HepG2 (cell line): ENCODE measurements around the gene SARS2. TPM values are rescaled to one million over a fixed set of nuclear protein-coding genes. Genes with fewer than 3 reads are reported as not detected.

Experiments used
- BRD4 ChIP-seq: sonication (generic); formaldehyde crosslinking; IDR thresholded peaks from 2 replicates; pipeline ENCODE4 v1.4.0; 2020; ENCODE audit warnings: missing genetic modification reagents
- DPF2 ChIP-seq: sonication (generic); formaldehyde crosslinking; IDR thresholded peaks from 2 replicates; pipeline ENCODE4 v1.4.0; 2020; ENCODE audit warnings: mild to moderate bottlenecking, low read depth, missing genetic modification reagents, borderline replicate concordance
- JARID2 ChIP-seq: sonication (generic); formaldehyde crosslinking; IDR thresholded peaks from 2 replicates; pipeline ENCODE4 v1.8.1; 2023; ENCODE audit warnings: missing genetic modification reagents, inconsistent platforms; ENCODE audit not compliant: insufficient replicate concordance
- KMT2B ChIP-seq: IDR thresholded peaks from 2 replicates; pipeline ENCODE4 v1.6.1; 2016; ENCODE audit warnings: missing genetic modification reagents, missing compliant biosample characterization
- NR2F2 ChIP-seq: IDR thresholded peaks from 2 replicates; pipeline ENCODE4 v1.6.1; 2012; ENCODE audit warnings: low read depth, inconsistent platforms, borderline replicate concordance
- PITX1 ChIP-seq: sonication (generic); formaldehyde crosslinking; IDR thresholded peaks from 2 replicates; pipeline ENCODE4 v1.5.1; 2020; ENCODE audit warnings: mild to moderate bottlenecking, missing genetic modification reagents
- PTBP1 ChIP-seq: fragments of 200-400 bp; formaldehyde crosslinking; IDR thresholded peaks from 2 replicates; pipeline ENCODE4 v1.6.1; 2018; ENCODE audit warnings: low read length, low read depth; ENCODE audit not compliant: poor library complexity, severe bottlenecking
- RXRB ChIP-seq: IDR thresholded peaks from 2 replicates; pipeline ENCODE4 v1.6.1; 2016; ENCODE audit warnings: borderline replicate concordance, missing genetic modification reagents, missing compliant biosample characterization
- SIN3B ChIP-seq: fragments of 150-350 bp; IDR thresholded peaks from 2 replicates; pipeline ENCODE4 v1.6.1; 2014; ENCODE audit warnings: low read length
- SRF ChIP-seq: IDR thresholded peaks from 2 replicates; pipeline ENCODE4 v1.6.1; 2011; ENCODE audit warnings: mild to moderate bottlenecking, low read depth, low read length, moderate library complexity
- ZNF572 ChIP-seq: sonication (generic); formaldehyde crosslinking; IDR thresholded peaks from 2 replicates; pipeline ENCODE4 v1.5.1; 2020; ENCODE audit warnings: mild to moderate bottlenecking, missing genetic modification reagents
- ZNF792 ChIP-seq: IDR thresholded peaks from 2 replicates; pipeline ENCODE4 v1.6.1; 2016
- polyA plus RNA-seq, 8 experiments: library from polyadenylated mRNA; depleted of rRNA in 3 of 8; stranded (reverse) in 7 of 8; unstranded in 1 of 8; fragments of >200 nt; fragmentation: Illumina TruSeq in 4 of 8; extraction: Trizol in 4 of 8; gene quantifications; 2 replicates each; pipeline versions ENCODE4 v1.2.1 to v1.2.3, GENCODE V29; 2011 to 2016; ENCODE audit warnings: low read depth in 4 of 8, missing spikeins in 1 of 8, mixed read lengths in 1 of 8; ENCODE audit not compliant: insufficient read depth in 1 of 8
- total RNA-seq, 5 experiments: library from RNA; depleted of rRNA; stranded (reverse); fragments of >200 nt; fragmentation: Illumina TruSeq; extraction: Trizol; gene quantifications; 2 replicates each; pipeline ENCODE4 v1.2.3, GENCODE V29; 2016; ENCODE audit warnings: low read depth in 1 of 5
- TF ChIP-seq, protein P1 (sequence below): sonication (generic); formaldehyde crosslinking; IDR thresholded peaks from 2 replicates; pipeline ENCODE4 v1.4.0; 2020; ENCODE audit warnings: missing genetic modification reagents, borderline replicate concordance
- TF ChIP-seq, protein P2 (sequence below): sonication (generic); formaldehyde crosslinking; IDR thresholded peaks from 2 replicates; pipeline ENCODE4 v1.4.0; 2020; ENCODE audit warnings: mild to moderate bottlenecking, missing genetic modification reagents
- TF ChIP-seq, protein P3 (sequence below): sonication (generic); formaldehyde crosslinking; IDR thresholded peaks from 2 replicates; pipeline ENCODE4 v1.4.0; 2020; ENCODE audit warnings: missing genetic modification reagents
- TF ChIP-seq, protein P4 (sequence below): sonication (generic); formaldehyde crosslinking; conservative IDR thresholded peaks from 2 replicates; pipeline ENCODE4 v1.8.0; 2022; ENCODE audit warnings: mild to moderate bottlenecking, moderate library complexity, missing genetic modification reagents

The SARS2 gene
- total and polyA plus RNA-seq, 2 of the 13 experiments (the other 11 are each of a cell fraction or from before 2014, with no cell fraction given), result 40.0 to 48.6 TPM

DNA sequence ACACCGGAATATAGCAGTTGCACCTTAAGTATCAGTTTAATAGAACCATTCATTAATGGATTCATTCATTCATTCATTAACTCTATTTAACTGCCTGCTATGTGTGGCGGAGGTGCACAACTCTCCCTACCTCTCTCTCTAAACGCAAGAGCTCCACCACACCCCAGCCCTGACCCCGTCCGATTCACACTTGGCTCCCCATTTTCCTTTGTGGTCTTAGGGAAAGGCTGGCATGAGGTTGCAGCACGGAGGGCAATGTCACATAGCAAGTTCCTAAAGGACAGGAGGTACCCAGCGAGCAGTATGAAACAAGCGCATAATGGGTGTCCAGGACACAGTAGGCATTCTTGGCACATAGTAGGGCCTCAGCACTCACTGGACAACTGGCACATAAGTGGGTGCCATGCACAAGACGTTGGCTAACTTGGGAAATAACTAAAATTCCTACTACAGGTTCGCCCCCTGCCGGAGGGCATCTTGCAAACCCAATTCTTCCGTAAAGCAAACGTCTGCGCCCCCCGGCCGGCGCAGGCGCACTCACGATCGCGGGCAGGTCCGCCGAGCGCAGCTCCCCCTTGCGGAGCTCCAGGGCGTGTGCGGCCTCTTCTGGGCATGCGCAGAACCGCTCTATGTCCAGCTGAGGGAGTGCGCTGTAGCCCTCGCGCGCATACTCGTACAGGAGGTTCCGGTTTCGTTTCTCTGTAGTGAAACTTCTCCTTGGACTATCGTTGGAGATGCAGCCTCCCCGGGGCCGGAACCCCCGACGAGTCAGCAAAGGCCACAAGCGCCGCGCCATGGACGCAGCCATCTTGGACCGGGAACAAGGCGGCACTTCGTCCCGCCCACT is at the start of gene SARS2 (continued):
- TF ChIP-seq, protein P1, sequence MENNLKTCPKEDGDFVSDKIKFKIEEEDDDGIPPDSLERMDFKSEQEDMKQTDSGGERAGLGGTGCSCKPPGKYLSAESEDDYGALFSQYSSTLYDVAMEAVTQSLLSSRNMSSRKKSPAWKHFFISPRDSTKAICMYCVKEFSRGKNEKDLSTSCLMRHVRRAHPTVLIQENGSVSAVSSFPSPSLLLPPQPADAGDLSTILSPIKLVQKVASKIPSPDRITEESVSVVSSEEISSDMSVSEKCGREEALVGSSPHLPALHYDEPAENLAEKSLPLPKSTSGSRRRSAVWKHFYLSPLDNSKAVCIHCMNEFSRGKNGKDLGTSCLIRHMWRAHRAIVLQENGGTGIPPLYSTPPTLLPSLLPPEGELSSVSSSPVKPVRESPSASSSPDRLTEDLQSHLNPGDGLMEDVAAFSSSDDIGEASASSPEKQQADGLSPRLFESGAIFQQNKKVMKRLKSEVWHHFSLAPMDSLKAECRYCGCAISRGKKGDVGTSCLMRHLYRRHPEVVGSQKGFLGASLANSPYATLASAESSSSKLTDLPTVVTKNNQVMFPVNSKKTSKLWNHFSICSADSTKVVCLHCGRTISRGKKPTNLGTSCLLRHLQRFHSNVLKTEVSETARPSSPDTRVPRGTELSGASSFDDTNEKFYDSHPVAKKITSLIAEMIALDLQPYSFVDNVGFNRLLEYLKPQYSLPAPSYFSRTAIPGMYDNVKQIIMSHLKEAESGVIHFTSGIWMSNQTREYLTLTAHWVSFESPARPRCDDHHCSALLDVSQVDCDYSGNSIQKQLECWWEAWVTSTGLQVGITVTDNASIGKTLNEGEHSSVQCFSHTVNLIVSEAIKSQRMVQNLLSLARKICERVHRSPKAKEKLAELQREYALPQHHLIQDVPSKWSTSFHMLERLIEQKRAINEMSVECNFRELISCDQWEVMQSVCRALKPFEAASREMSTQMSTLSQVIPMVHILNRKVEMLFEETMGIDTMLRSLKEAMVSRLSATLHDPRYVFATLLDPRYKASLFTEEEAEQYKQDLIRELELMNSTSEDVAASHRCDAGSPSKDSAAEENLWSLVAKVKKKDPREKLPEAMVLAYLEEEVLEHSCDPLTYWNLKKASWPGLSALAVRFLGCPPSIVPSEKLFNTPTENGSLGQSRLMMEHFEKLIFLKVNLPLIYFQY (CRISPR knock-in tag), result no peak
- peak; percentile 25; the same call in 1 of the 2 replicates for TF ChIP-seq RXRB (CRISPR knock-in tag)
- TF ChIP-seq, protein P2, sequence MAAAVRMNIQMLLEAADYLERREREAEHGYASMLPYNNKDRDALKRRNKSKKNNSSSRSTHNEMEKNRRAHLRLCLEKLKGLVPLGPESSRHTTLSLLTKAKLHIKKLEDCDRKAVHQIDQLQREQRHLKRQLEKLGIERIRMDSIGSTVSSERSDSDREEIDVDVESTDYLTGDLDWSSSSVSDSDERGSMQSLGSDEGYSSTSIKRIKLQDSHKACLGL, result peak; percentile 18; the same call in 1 of the 2 replicates
- TF ChIP-seq PITX1 (CRISPR knock-in tag), result peak; percentile 49; the same call in 1 of the 2 replicates
- TF ChIP-seq NR2F2, result no peak
- no peak for TF ChIP-seq SRF
- TF ChIP-seq SIN3B, result peak; percentile 71; the same call in 1 of the 2 replicates
- TF ChIP-seq PTBP1, result peak; percentile 25
- TF ChIP-seq, protein P3, sequence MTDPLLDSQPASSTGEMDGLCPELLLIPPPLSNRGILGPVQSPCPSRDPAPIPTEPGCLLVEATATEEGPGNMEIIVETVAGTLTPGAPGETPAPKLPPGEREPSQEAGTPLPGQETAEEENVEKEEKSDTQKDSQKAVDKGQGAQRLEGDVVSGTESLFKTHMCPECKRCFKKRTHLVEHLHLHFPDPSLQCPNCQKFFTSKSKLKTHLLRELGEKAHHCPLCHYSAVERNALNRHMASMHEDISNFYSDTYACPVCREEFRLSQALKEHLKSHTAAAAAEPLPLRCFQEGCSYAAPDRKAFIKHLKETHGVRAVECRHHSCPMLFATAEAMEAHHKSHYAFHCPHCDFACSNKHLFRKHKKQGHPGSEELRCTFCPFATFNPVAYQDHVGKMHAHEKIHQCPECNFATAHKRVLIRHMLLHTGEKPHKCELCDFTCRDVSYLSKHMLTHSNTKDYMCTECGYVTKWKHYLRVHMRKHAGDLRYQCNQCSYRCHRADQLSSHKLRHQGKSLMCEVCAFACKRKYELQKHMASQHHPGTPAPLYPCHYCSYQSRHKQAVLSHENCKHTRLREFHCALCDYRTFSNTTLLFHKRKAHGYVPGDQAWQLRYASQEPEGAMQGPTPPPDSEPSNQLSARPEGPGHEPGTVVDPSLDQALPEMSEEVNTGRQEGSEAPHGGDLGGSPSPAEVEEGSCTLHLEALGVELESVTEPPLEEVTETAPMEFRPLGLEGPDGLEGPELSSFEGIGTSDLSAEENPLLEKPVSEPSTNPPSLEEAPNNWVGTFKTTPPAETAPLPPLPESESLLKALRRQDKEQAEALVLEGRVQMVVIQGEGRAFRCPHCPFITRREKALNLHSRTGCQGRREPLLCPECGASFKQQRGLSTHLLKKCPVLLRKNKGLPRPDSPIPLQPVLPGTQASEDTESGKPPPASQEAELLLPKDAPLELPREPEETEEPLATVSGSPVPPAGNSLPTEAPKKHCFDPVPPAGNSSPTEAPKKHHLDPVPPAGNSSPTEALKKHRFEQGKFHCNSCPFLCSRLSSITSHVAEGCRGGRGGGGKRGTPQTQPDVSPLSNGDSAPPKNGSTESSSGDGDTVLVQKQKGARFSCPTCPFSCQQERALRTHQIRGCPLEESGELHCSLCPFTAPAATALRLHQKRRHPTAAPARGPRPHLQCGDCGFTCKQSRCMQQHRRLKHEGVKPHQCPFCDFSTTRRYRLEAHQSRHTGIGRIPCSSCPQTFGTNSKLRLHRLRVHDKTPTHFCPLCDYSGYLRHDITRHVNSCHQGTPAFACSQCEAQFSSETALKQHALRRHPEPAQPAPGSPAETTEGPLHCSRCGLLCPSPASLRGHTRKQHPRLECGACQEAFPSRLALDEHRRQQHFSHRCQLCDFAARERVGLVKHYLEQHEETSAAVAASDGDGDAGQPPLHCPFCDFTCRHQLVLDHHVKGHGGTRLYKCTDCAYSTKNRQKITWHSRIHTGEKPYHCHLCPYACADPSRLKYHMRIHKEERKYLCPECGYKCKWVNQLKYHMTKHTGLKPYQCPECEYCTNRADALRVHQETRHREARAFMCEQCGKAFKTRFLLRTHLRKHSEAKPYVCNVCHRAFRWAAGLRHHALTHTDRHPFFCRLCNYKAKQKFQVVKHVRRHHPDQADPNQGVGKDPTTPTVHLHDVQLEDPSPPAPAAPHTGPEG, result 0 out of 2 replicates have a peak, but pooled peaks have one; percentile 12
- TF ChIP-seq BRD4 (CRISPR knock-in tag), result 0 out of 2 replicates have a peak, but pooled peaks have one; percentile 33
- TF ChIP-seq ZNF572 (CRISPR knock-in tag), result peak; percentile 51; the same call in 1 of the 2 replicates
- TF ChIP-seq KMT2B (CRISPR knock-in tag), result peak; percentile 77
- peak; percentile 19 for TF ChIP-seq JARID2 (CRISPR knock-in tag)
- TF ChIP-seq, protein P4, sequence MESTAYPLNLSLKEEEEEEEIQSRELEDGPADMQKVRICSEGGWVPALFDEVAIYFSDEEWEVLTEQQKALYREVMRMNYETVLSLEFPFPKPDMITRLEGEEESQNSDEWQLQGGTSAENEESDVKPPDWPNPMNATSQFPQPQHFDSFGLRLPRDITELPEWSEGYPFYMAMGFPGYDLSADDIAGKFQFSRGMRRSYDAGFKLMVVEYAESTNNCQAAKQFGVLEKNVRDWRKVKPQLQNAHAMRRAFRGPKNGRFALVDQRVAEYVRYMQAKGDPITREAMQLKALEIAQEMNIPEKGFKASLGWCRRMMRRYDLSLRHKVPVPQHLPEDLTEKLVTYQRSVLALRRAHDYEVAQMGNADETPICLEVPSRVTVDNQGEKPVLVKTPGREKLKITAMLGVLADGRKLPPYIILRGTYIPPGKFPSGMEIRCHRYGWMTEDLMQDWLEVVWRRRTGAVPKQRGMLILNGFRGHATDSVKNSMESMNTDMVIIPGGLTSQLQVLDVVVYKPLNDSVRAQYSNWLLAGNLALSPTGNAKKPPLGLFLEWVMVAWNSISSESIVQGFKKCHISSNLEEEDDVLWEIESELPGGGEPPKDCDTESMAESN (CRISPR knock-in tag), result peak; percentile 75
- TF ChIP-seq DPF2 (CRISPR knock-in tag), result no peak
- TF ChIP-seq ZNF792, result 0 out of 2 replicates have a peak, but pooled peaks have one; percentile 37
